Measurements from ENCODE around the gene PRSS27.

Gene PRSS27

GRCh38 chr16:2720064-2720457 lies at the start of gene PRSS27:
PRSS27 (minus strand) TSS chr16:2720224; CDS start chr16:2720160, 64 bp downstream.
- no peak for DNase-seq

GRCh38 chr16:2769675-2770056 lies 49.6 kb upstream of the PRSS27 start:
- DNase-seq: no peak

GRCh38 chr16:2769100-2769529 lies 49.1 kb upstream of the PRSS27 start:
- no peak for DNase-seq

GRCh38 chr16:2768403-2769089 lies 48.5 kb upstream of the PRSS27 start:
- no peak for DNase-seq

- no peak for DNase-seq
Measured at GRCh38 chr16:2767891-2768290, 47.9 kb upstream of the PRSS27 start.

- no peak for DNase-seq
Measured at GRCh38 chr16:2767140-2767731, 47.2 kb upstream of the PRSS27 start.

- DNase-seq: no peak
Measured at GRCh38 chr16:2766430-2767139, 46.6 kb upstream of the PRSS27 start.

GRCh38 chr16:2765462-2766404 lies 45.7 kb upstream of the PRSS27 start:
- DNase-seq: no peak

- DNase-seq: no peak
Measured at GRCh38 chr16:2764718-2765117, 44.7 kb upstream of the PRSS27 start.

GRCh38 chr16:2763173-2763572 lies 43.1 kb upstream of the PRSS27 start:
- no peak for DNase-seq

- DNase-seq: no peak
Measured at GRCh38 chr16:2762711-2763110, 42.7 kb upstream of the PRSS27 start.

- no peak for DNase-seq
Measured at GRCh38 chr16:2761886-2762583, 42.0 kb upstream of the PRSS27 start.

- no peak for DNase-seq
Measured at GRCh38 chr16:2761472-2761871, 41.4 kb upstream of the PRSS27 start.

GRCh38 chr16:2757344-2757743 lies 37.3 kb upstream of the PRSS27 start:
- no peak for DNase-seq

- DNase-seq: no peak
Measured at GRCh38 chr16:2756288-2757015, 36.4 kb upstream of the PRSS27 start.

- no peak for DNase-seq
Measured at GRCh38 chr16:2755158-2755557, 35.1 kb upstream of the PRSS27 start.

- no peak for DNase-seq
Measured at GRCh38 chr16:2753733-2754020, 33.7 kb upstream of the PRSS27 start.

- DNase-seq: peak; percentile 67
Measured at GRCh38 chr16:2752850-2753732, 33.1 kb upstream of the PRSS27 start.

GRCh38 chr16:2752035-2752849 lies 32.2 kb upstream of the PRSS27 start, which contains the start of gene SRRM2:
SRRM2 (plus strand) TSS chr16:2752638; CDS start chr16:2756365, 3,727 bp downstream.
- peak; percentile 89 for DNase-seq

GRCh38 chr16:2751577-2752034 lies 31.6 kb upstream of the PRSS27 start:
- no peak for DNase-seq
